ENCODE results near the gene TSPAN16. TPM values are rescaled to one million over a fixed set of nuclear protein-coding genes. Genes with fewer than 3 reads are reported as not detected.

The TSPAN16 gene
- total RNA-seq, 1 donor from 2014 or later, result not detected

DNA sequence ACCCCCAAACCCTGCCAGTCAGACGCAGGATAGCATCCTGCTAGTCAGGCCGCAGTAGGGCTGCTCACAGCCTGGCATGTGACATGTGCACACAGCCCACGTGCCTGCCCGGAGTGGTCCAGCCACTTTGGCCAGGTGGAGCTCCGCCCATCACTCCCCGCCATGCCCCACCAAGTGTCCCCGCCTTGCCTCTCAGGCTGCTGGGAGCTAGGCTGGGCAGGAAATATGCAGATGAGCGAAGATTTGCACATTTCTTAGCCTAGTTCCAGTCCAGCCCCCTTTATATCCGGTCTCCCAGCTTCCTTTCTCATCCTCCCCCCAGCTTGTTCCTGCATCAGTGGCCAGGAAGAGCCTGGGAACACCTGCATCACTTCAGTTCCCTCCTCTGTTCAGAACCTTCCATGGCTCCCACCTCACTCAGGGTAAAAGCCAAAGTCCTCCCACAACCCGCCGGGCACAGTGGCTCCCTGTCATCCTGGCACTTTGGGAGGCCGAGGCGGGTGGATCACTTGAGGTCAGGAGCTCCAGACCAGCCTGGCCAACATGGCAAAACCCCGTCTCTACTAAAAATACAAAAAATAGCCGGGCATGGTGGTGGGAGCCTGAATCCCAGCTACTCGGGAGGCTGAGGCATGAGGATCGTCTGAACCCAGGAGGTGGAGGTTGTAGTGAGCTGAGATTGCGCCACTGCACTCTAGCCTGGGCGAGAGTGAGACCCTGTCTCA is 31.3 kb upstream of the TSPAN16 start:
- Histone ChIP-seq H3K27ac (replicated peaks) (peak overlapping the region; percentile 96), H3K4me3 (no peak overlapping the region), H3K4me1 (peaks cover 66% of the 10 kb centered on the region), H3K36me3 (no peaks in the 10 kb centered on the region), H3K9me3 (replicated peaks) (no peaks in the 10 kb centered on the region), H3K27me3 (ENCODE audit: low read depth) (no peaks in the 10 kb centered on the region)
- DNase-seq, result peak; percentile 46
- TF ChIP-seq, protein P1, sequence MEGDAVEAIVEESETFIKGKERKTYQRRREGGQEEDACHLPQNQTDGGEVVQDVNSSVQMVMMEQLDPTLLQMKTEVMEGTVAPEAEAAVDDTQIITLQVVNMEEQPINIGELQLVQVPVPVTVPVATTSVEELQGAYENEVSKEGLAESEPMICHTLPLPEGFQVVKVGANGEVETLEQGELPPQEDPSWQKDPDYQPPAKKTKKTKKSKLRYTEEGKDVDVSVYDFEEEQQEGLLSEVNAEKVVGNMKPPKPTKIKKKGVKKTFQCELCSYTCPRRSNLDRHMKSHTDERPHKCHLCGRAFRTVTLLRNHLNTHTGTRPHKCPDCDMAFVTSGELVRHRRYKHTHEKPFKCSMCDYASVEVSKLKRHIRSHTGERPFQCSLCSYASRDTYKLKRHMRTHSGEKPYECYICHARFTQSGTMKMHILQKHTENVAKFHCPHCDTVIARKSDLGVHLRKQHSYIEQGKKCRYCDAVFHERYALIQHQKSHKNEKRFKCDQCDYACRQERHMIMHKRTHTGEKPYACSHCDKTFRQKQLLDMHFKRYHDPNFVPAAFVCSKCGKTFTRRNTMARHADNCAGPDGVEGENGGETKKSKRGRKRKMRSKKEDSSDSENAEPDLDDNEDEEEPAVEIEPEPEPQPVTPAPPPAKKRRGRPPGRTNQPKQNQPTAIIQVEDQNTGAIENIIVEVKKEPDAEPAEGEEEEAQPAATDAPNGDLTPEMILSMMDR (IDR thresholded peaks at IDR 0.05; ENCODE audit: borderline replicate concordance), result no peak
- intact Hi-C loops (cut with micrococcal nuclease), result no loop called here

DNA sequence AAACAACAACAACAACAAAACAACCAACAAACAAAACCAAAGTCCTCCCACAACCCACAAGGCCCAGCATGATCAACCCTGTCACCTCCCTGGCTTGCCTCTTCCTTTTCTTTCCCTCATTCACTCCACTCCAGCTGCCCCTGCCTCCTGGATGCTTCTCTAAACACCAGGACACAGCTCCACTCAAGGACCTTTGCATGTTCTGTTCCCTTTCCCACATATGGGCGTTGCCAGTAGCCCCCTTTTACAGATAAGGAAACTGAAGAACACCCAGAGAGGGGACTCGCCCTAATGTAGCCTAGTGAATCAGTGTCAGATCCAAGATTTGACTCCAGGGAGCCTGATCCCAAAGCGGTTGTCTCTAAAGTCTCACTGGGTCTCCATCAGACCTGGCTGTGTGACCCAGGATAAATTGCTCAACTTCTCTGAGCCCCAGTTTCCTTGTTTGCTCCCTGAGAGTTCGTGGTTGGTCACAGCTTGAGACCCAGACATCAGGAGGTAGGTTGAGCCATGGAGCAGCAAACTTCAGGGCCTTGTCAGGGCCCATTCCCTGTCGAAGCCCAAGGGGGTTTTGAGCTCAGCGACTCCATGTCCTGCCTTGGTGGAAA is 30.7 kb upstream of the TSPAN16 start:
- intact Hi-C loops (cut with micrococcal nuclease), result no loop called here
- H3K4me1 ChIP-seq, result peaks cover 70% of the 10 kb centered on the region
- H3K27me3 ChIP-seq (ENCODE audit: low read depth), result no peaks in the 10 kb centered on the region
- no peak for DNase-seq
- peak overlapping the region; percentile 96 for H3K27ac ChIP-seq (replicated peaks)
- no peaks in the 10 kb centered on the region for H3K36me3 ChIP-seq
- no peak overlapping the region for H3K4me3 ChIP-seq
- TF ChIP-seq, protein P1 (IDR thresholded peaks at IDR 0.05; ENCODE audit: borderline replicate concordance), result no peak
- no peaks in the 10 kb centered on the region for H3K9me3 ChIP-seq (replicated peaks)

DNA sequence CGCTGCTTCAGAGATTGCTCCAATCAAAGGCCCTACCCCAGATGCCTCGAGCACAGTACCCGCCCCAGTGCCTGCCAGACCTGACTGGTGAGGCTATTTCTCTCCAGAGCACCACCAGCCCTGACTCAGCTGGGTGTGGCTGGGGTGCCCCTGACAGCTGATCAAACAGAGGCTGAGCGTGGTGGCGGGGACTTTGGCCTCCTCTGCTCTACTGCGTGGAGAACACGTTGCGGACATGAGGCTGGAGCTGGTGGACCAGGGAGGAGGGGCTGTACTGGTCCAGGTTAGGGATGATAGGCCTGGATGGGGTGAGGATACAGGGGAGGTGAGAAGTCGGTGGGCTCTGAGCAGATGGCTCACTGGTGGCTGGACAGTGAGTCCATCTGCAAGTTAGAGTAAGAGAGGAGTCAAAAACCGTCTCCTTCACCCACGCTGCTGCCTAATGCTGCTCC is 30.1 kb upstream of the TSPAN16 start:
- H3K9me3 ChIP-seq (replicated peaks), result no peaks in the 10 kb centered on the region
- TF ChIP-seq, protein P1 (IDR thresholded peaks at IDR 0.05; ENCODE audit: borderline replicate concordance), result no peak
- intact Hi-C loops (cut with micrococcal nuclease), result no loop called here
- peaks cover 70% of the 10 kb centered on the region for H3K4me1 ChIP-seq
- no peaks in the 10 kb centered on the region for H3K36me3 ChIP-seq
- no peaks in the 10 kb centered on the region for H3K27me3 ChIP-seq (ENCODE audit: low read depth)
- no peak for DNase-seq
- H3K4me3 ChIP-seq, result no peak overlapping the region
- H3K27ac ChIP-seq (replicated peaks), result peak overlapping the region; percentile 96

DNA sequence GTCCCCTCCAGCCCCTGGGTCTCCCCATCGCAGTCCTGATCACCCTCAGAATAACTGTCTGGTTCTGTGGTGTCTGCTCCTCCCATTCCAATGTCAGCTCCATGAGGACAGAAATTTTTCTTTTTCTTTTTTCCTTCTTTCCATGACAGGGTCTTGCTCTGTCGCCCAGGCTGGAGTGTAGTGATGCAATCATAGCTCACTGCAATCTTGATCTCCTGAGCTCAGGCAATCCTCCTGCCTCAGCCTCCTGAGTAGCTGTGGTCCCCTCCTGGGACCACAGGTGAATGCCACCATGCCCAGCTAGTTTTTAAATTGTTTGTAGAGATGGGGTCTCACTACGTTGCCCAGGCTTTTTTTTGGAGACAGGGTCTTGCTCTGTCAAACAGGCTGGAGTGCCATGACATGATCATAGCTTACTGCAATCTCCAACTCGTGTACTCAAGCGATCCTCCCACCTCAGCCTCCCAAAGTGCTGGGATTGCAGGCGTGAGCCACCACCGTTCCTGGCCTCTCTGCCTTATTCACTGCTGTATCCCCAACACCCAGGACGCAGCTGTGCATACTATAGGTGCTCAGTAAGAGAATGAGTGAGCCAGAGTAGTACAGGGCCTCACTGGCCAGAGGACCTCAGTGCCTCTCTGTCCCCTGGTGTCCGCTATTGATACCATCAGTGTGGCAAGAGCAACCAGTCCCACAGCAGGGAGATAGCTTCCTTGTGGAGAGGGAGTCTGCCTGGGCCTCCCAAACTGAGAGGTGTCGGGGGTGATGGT is 28.5 kb upstream of the TSPAN16 start:
- intact Hi-C loops (cut with micrococcal nuclease), result no loop called here
- TF ChIP-seq, protein P1 (IDR thresholded peaks at IDR 0.05; ENCODE audit: borderline replicate concordance), result no peak
- DNase-seq, result no peak

DNA sequence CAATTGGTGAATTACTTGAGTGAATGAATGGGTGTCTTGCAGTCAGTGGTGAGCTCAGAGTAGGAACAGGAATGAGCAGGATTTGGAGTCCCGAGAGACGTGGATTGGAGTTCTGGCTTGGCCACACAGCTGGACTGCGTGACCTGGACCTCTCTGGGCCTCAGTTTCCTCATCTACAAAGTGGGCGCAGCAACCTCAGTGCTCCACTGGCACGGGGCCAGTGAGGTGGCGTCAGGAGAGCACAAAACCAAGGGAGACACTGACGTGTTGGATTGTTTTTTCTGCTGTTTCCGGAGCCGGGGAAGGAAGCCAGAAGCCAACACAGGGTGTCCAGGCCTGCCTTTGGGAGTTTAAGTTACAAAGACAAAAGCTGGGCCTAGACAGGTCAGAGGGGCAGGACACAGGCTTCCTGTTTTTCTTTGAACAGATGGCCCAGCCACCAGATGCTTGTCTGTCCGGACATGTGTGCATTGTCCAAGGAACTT is 27.1 kb upstream of the TSPAN16 start:
- no peaks in the 10 kb centered on the region for H3K36me3 ChIP-seq
- no peaks in the 10 kb centered on the region for H3K27me3 ChIP-seq (ENCODE audit: low read depth)
- intact Hi-C loops (cut with micrococcal nuclease), result no loop called here
- H3K4me3 ChIP-seq, result no peak overlapping the region
- H3K27ac ChIP-seq (replicated peaks), result peak overlapping the region; percentile 92
- no peaks in the 10 kb centered on the region for H3K9me3 ChIP-seq (replicated peaks)
- DNase-seq, result peak; percentile 81
- peaks cover 46% of the 10 kb centered on the region for H3K4me1 ChIP-seq
- TF ChIP-seq, protein P1 (IDR thresholded peaks at IDR 0.05; ENCODE audit: borderline replicate concordance), result no peak

More for the DNA sequence above, 28.5 kb upstream of the TSPAN16 start:
- H3K9me3 ChIP-seq (replicated peaks), result no peaks in the 10 kb centered on the region
- H3K27me3 ChIP-seq (ENCODE audit: low read depth), result no peaks in the 10 kb centered on the region
- peaks cover 55% of the 10 kb centered on the region for H3K4me1 ChIP-seq
- H3K36me3 ChIP-seq, result no peaks in the 10 kb centered on the region
- H3K4me3 ChIP-seq, result no peak overlapping the region
- peak overlapping the region; percentile 92 for H3K27ac ChIP-seq (replicated peaks)
